Keratinocyte (primary cell): ENCODE data around the gene ABCB9. TPM values are rescaled to one million over a fixed set of nuclear protein-coding genes. Genes with fewer than 3 reads are reported as not detected.

ENCODE experiments used
- DNase-seq: peaks from one replicate; pipeline ENCODE4 v3.0.0-alpha.2; 2011; ENCODE audit warnings: low read depth, missing footprints, low spot score
- FAIRE-seq: peaks from 2 replicates; lab custom pipeline; 2011; peaks lifted over from hg19 to GRCh38; lab: Jason Lieb, UNC
- H2AFZ ChIP-seq: 2 replicates; pipeline ENCODE4 v1.6.0; 2012; ENCODE audit warnings: low read length, control low read depth, inconsistent platforms; ENCODE audit not compliant: control insufficient read depth
- H3K27ac ChIP-seq: 2 replicates; pipeline ENCODE4 v1.5.1; 2011; ENCODE audit warnings: low read length; ENCODE audit not compliant: control insufficient read depth, insufficient read depth
- H3K27me3 ChIP-seq: 3 replicates; pipeline ENCODE4 v1.6.0; 2011; ENCODE audit warnings: low read length; ENCODE audit not compliant: control insufficient read depth, insufficient read depth; ENCODE audit errors: extremely low read depth
- H3K36me3 ChIP-seq, 2 experiments: 2 replicates in 1 of 2; 3 replicates in 1 of 2; pipeline ENCODE4 v1.5.1; 2011; ENCODE audit warnings: low read length in 2 of 2, mild to moderate bottlenecking in 1 of 2; ENCODE audit not compliant: control insufficient read depth in 2 of 2, insufficient read depth in 2 of 2; ENCODE audit errors: extremely low read depth in 1 of 2
- H3K4me1 ChIP-seq: 3 replicates; pipeline ENCODE4 v1.5.1; 2011; ENCODE audit warnings: low read length; ENCODE audit not compliant: control insufficient read depth, insufficient read depth; ENCODE audit errors: extremely low read depth
- H3K4me2 ChIP-seq: 3 replicates; pipeline ENCODE4 v1.6.0; 2011; ENCODE audit warnings: low read depth, low read length; ENCODE audit not compliant: control insufficient read depth, insufficient read depth; ENCODE audit errors: extremely low read depth
- H3K4me3 ChIP-seq, 3 experiments: fragments of 200-600 bp in 1 of 3; sonication (generic) in 1 of 3; 2 replicates in 2 of 3; 3 replicates in 1 of 3; pipeline ENCODE4 v1.5.1; 2011 to 2016; ENCODE audit warnings: low read length in 3 of 3, mild to moderate bottlenecking in 3 of 3, control low read depth in 2 of 3, inconsistent platforms in 1 of 3, low read depth in 1 of 3, mixed read lengths in 1 of 3, mixed run types in 1 of 3, moderate library complexity in 1 of 3; ENCODE audit not compliant: control insufficient read depth in 2 of 3, insufficient read depth in 2 of 3; ENCODE audit errors: extremely low read depth in 1 of 3
- H3K79me2 ChIP-seq: 2 replicates; pipeline ENCODE4 v1.6.0; 2012; ENCODE audit warnings: low read length; ENCODE audit not compliant: control insufficient read depth, insufficient read depth
- H3K9ac ChIP-seq: 3 replicates; pipeline ENCODE4 v1.6.0; 2011; ENCODE audit warnings: low read length; ENCODE audit not compliant: control insufficient read depth, insufficient read depth; ENCODE audit errors: extremely low read depth
- H3K9me1 ChIP-seq: 3 replicates; pipeline ENCODE4 v1.6.0; 2011; ENCODE audit warnings: low read length; ENCODE audit not compliant: control insufficient read depth, insufficient read depth; ENCODE audit errors: extremely low read depth
- H3K9me3 ChIP-seq: 2 replicates; pipeline ENCODE4 v1.5.1; 2012; ENCODE audit warnings: low read depth, low read length; ENCODE audit not compliant: control insufficient read depth
- H4K20me1 ChIP-seq: 3 replicates; pipeline ENCODE4 v1.6.0; 2011; ENCODE audit warnings: low read length; ENCODE audit not compliant: control insufficient read depth, insufficient read depth; ENCODE audit errors: extremely low read depth
- EZH2 ChIP-seq: IDR thresholded peaks from one replicate; pipeline ENCODE4 v1.6.1; 2012; ENCODE audit warnings: inconsistent platforms, mild to moderate bottlenecking, low read length, moderate library complexity
- dilution Hi-C: fragments of 300-500 bp; cut with MboI; formaldehyde crosslinking; loops from one replicate; pipeline ENCODE4 v1.7.0; 2020; ENCODE audit warnings: low sequenced_read_pairs; ENCODE audit not compliant: extremely low pct_ligation_motif_present
- polyA plus RNA-seq, 5 experiments: library from polyadenylated mRNA; depleted of rRNA in 3 of 5; stranded (reverse) in 3 of 5; stranded (forward) in 1 of 5; unstranded in 1 of 5; fragments of >200 nt; gene quantifications; 1 replicate in 1 of 5; 2 replicates in 3 of 5; 3 replicates in 1 of 5; pipeline versions ENCODE4 v1.2.1 to v1.2.3, GENCODE V29; 2011 to 2012; ENCODE audit warnings: missing spikeins in 2 of 5, low read depth in 1 of 5, low replicate concordance in 1 of 5
- TF ChIP-seq, protein P1 (sequence below), 3 experiments: IDR thresholded peaks in 1 of 3; conservative IDR thresholded peaks in 1 of 3; optimal IDR thresholded peaks in 1 of 3; 2 replicates in 2 of 3; 3 replicates in 1 of 3; pipeline versions ENCODE3 to v1.5.1; 2011; ENCODE audit warnings: low read length in 3 of 3, mild to moderate bottlenecking in 3 of 3, moderate library complexity in 2 of 3, control low read depth in 1 of 3, inconsistent platforms in 1 of 3; ENCODE audit not compliant: insufficient read depth in 2 of 3; ENCODE audit errors: extremely low read depth in 1 of 3

ABCB9 gene
- polyA plus RNA-seq, 1 donor (not counting 4 experiments of a cell fraction or from before 2014, with no cell fraction given): 4.0 TPM

DNA sequence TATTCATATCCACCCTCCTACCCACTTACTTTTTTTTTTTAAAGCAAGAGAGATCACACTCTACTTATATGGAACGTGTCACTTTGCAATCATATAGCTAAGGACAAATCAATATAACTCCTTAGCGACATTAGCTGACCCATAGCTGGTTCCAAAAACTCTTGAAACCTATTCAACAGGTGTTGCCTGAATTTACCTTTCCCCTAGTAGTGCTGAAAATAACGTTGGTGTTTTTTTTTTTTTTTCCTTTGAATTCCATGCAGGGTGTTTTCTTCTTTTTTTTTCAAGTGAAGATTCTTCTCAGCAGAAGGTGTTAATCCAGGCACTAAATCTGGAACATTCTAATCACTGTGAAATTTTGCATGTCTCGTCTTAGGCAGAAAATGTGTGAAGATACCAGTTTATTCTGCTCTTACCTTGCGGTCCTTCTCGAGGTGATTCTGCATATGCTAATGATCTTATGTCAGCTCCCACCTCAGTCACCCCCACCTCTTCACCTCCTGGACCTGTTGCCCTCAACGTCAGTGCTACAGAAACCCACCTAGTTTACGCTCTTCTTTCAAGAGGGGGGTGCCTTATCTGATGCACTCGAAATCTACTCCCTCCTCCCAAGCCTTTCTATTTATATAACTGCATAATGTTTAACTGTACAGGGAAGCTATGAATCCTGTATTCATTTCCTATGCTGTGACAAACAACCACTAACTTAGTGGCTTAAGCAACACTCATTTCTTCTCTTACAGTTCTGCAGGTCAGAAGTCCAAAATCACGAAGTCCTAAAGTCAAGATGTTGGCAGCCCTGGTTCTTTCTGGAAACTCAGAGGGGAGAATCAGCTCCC, 63.2 kb downstream of the ABCB9 start:
- dilution Hi-C loops: no loop called here
- no peak for FAIRE-seq

DNA sequence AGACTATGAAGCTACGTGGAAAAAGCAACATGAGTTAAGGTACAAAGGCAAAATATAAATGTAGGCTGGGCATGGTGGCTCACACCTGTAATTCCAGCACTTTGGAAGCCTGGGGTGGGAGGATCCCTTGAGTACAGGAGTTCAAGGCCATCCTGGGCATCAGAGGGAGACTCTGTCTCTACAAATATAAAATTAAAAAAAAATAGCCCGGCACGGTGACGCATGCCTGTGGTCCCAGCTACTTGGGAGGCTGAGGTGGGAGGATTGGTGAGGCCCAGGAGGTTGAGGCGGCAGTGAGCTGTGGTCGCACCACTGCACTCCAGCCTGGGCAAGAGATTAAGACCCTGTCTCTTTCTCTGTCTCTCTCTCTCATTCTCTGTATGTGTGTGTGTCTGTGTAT, 66.4 kb downstream of the ABCB9 start:
- FAIRE-seq: no peak

More for the DNA sequence above, 63.2 kb downstream of the ABCB9 start:
- DNase-seq: no peak
- H3K9me3 ChIP-seq: no peaks in the 10 kb centered on the region
- peaks cover 14% of the 10 kb centered on the region for H3K4me1 ChIP-seq
- no peak for TF ChIP-seq EZH2
- TF ChIP-seq, protein P1, sequence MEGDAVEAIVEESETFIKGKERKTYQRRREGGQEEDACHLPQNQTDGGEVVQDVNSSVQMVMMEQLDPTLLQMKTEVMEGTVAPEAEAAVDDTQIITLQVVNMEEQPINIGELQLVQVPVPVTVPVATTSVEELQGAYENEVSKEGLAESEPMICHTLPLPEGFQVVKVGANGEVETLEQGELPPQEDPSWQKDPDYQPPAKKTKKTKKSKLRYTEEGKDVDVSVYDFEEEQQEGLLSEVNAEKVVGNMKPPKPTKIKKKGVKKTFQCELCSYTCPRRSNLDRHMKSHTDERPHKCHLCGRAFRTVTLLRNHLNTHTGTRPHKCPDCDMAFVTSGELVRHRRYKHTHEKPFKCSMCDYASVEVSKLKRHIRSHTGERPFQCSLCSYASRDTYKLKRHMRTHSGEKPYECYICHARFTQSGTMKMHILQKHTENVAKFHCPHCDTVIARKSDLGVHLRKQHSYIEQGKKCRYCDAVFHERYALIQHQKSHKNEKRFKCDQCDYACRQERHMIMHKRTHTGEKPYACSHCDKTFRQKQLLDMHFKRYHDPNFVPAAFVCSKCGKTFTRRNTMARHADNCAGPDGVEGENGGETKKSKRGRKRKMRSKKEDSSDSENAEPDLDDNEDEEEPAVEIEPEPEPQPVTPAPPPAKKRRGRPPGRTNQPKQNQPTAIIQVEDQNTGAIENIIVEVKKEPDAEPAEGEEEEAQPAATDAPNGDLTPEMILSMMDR (optimal IDR thresholded peaks at IDR 0.05 in 1 of 3, IDR thresholded peaks at IDR 0.05 in 1 of 3, conservative IDR thresholded peaks at IDR 0.05 in 1 of 3; ENCODE audit: extremely low read depth in 1 of 3, insufficient read depth in 2 of 3, low read length in 3 of 3): no peak
- no peaks in the 10 kb centered on the region for H3K9me1 ChIP-seq
- no peaks in the 10 kb centered on the region for H3K27me3 ChIP-seq
- no peak overlapping the region for H3K4me2 ChIP-seq
- no peaks in the 10 kb centered on the region for H4K20me1 ChIP-seq
- no peak overlapping the region for H3K4me3 ChIP-seq
- no peak overlapping the region for H3K9ac ChIP-seq
- H3K27ac ChIP-seq: no peak overlapping the region
- no peak overlapping the region for H2AFZ ChIP-seq
- no peaks in the 10 kb centered on the region for H3K79me2 ChIP-seq
- H3K36me3 ChIP-seq: no peaks in the 10 kb centered on the region

More for the DNA sequence above, 66.4 kb downstream of the ABCB9 start:
- dilution Hi-C loops: no loop called here
- DNase-seq: no peak
- no peak overlapping the region for H3K9ac ChIP-seq
- H3K79me2 ChIP-seq: peaks cover 10% of the 10 kb centered on the region
- H3K9me3 ChIP-seq: no peaks in the 10 kb centered on the region
- no peak overlapping the region for H3K27ac ChIP-seq
- no peak overlapping the region for H3K4me2 ChIP-seq
- TF ChIP-seq, protein P1 (optimal IDR thresholded peaks at IDR 0.05 in 1 of 3, IDR thresholded peaks at IDR 0.05 in 1 of 3, conservative IDR thresholded peaks at IDR 0.05 in 1 of 3; ENCODE audit: extremely low read depth in 1 of 3, insufficient read depth in 2 of 3, low read length in 3 of 3): no peak
- H3K27me3 ChIP-seq: no peaks in the 10 kb centered on the region
- H3K9me1 ChIP-seq: no peaks in the 10 kb centered on the region
- no peak overlapping the region for H3K4me3 ChIP-seq
- no peak overlapping the region for H2AFZ ChIP-seq
- no peaks in the 10 kb centered on the region for H4K20me1 ChIP-seq
- no peaks in the 10 kb centered on the region for H3K36me3 ChIP-seq
- H3K4me1 ChIP-seq: peaks cover 20% of the 10 kb centered on the region
